Adrenal gland (tissue), 5 donors: Measurements from ENCODE around the gene NEK7.

Experiments
- CTCF ChIP-seq, 6 experiments: fragments of 450-650 bp in 4 of 6; fragments of 200-600 bp in 2 of 6; sonication (generic) in 1 of 6; IDR thresholded peaks; 1 replicate in 5 of 6; 2 replicates in 1 of 6; pipeline versions ENCODE4 v1.5.1 to v1.8.0; 2016 to 2021; ENCODE audit warnings: antibody characterized with exemption in 6 of 6, mild to moderate bottlenecking in 2 of 6, moderate library complexity in 1 of 6
- POLR2A ChIP-seq, 2 donors: fragments of 450-650 bp; IDR thresholded peaks; one replicate each; pipeline ENCODE4 v1.6.1; 2017; ENCODE audit warnings: antibody characterized with exemption in 2 of 2, mild to moderate bottlenecking in 2 of 2, moderate library complexity in 1 of 2
- donor health status: DM: no; HTN: no; CAD: no.

DNA sequence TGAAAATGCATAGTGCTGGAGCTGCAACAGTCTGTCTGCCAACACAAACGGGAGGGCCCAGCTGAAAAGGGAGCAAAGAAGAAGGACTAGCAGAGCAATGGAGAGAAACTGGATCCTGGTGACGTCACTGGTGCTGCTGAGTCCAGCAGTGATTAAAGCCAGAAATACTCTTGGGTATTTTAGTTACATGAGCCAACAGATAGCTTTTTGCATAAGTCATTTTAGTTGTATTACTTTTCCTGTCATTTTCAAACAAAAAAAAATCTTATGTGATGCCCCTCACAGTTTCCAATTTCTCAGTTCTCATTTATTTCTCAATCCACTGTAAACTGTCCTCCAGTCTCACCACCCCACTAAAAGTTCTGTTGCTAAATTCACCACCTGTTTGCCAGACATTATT is 38.7 kb upstream of the NEK7 start:
- TF ChIP-seq POLR2A (IDR thresholded peaks at IDR 0.05) (no peak), CTCF (IDR thresholded peaks at IDR 0.05) (no peak)
